ENCODE results near the gene FOXL2NB. TPM values are rescaled to one million over a fixed set of nuclear protein-coding genes. Genes with fewer than 3 reads are reported as not detected.

Gene FOXL2NB
- 0.07 and 0.13 TPM in 2 replicates for polyA plus RNA-seq (2011; rRNA removed)
- 0.43 TPM in 1 of 2 replicates, not detected in the other for polyA minus RNA-seq (2011; rRNA and poly(A)+ RNA removed)

DNA sequence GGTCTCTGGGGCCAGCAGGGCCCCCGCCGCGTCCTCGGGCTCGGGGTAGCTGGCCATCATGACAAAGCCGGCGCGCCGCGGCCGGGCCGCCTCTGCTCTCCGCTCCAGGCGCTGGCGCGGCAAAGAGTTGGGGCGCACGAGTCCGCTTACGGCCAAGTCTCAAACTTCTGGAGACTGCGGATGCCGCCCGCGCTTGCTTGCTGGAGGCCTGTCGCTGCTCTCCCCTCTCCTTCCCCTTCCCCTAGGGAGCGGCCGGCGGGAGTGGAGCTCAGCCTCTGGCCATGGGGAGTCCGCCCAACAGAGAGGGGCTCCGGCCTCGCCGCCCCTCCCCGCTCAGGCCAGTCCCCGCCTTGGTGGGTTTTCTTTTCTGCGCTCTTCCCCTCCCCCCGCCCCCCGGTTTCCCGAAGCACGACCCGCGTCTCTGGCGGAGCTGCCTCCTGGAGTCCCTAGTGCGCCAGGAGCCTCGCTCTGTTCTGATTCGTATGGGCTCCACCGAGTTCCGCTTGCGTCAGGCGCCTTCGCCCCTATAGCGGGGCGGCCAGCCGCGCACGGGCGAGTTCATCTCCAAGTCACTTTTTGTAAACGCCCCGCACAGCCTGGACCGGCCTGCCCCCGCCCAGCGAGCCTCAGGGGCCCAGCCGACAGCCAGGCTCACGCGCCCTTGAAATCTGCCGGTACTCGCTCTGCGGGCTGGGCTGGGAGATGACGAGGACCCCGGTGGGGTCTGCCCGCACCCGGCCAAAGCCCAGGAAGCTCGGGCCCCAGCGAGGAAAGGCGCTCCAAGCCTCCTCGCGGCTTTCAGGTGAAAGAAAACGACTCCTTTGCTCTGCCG is at the start of gene FOXL2NB, which contains the start of gene FOXL2:
Gene FOXL2NB, plus strand, starts transcription at position 555 of the 832 bp plus-strand sequence. Its CDS starts 148 bp downstream, at position 703.
Gene FOXL2, minus strand, starts transcription at position 475 of the 832 bp plus-strand sequence. Its CDS starts 415 bp downstream, at position 60.
- no peak for DNase-seq (ENCODE audit: low read depth)
- CTCF ChIA-PET: interaction anchor here (0.6 to 3.9 kb wide), 4 partner anchors 10 to 383 kb away, joined by 3 to 24 read pairs (median 6); no protein-coding TSS in a partner anchor
- Histone ChIP-seq H3K27me3 (ENCODE audit: control insufficient read depth, insufficient read depth, low read length) (peaks cover 72% of the 10 kb centered on the region), H3K4me3 (ENCODE audit: low read depth, low read length) (peak within 1 kb of the TSS; percentile 33), H3K36me3 (ENCODE audit: control insufficient read depth, insufficient read depth, low read length) (no peaks in the 10 kb centered on the region)
- TF ChIP-seq, protein P1, sequence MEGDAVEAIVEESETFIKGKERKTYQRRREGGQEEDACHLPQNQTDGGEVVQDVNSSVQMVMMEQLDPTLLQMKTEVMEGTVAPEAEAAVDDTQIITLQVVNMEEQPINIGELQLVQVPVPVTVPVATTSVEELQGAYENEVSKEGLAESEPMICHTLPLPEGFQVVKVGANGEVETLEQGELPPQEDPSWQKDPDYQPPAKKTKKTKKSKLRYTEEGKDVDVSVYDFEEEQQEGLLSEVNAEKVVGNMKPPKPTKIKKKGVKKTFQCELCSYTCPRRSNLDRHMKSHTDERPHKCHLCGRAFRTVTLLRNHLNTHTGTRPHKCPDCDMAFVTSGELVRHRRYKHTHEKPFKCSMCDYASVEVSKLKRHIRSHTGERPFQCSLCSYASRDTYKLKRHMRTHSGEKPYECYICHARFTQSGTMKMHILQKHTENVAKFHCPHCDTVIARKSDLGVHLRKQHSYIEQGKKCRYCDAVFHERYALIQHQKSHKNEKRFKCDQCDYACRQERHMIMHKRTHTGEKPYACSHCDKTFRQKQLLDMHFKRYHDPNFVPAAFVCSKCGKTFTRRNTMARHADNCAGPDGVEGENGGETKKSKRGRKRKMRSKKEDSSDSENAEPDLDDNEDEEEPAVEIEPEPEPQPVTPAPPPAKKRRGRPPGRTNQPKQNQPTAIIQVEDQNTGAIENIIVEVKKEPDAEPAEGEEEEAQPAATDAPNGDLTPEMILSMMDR (IDR thresholded peaks at IDR 0.05; ENCODE audit: insufficient read depth, low read depth, low read length): no peak
- POLR2A ChIA-PET: no interaction called here

DNA sequence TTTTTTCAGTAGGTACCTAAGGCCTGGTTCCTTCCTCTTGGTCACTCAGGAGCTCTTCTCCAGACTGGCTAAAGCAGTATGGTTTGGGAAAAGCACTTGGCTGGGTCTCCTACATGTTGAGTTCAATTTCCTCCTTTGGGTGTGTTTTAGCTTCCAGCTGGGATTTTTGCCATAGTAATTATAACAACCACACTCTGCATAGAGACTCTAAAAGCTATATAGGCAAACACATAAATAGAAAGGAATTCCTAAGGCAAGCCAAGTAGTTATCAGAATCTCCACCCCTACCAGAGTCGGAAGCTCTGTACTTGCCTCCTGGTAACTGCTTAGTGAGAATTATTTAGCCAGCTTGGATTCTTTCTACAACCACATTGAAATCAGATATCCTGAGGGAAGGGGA is 48.7 kb upstream of the FOXL2NB start:
- Histone ChIP-seq H3K36me3 (ENCODE audit: control insufficient read depth, insufficient read depth, low read length) (no peaks in the 10 kb centered on the region), H3K4me3 (ENCODE audit: low read depth, low read length) (no peak overlapping the region), H3K27me3 (ENCODE audit: control insufficient read depth, insufficient read depth, low read length) (peaks cover 3% of the 10 kb centered on the region; the same call in 1 of the 2 replicates)
- TF ChIP-seq, protein P1 (IDR thresholded peaks at IDR 0.05; ENCODE audit: insufficient read depth, low read depth, low read length): no peak
- peak; percentile 9 for DNase-seq (ENCODE audit: low read depth)
- POLR2A ChIA-PET: no interaction called here
- CTCF ChIA-PET: interaction anchor here (0.6 to 7.0 kb wide), 6 partner anchors 12 to 310 kb away, joined by 3 to 44 read pairs (median 3); partner anchors contain the start of gene CEP70

DNA sequence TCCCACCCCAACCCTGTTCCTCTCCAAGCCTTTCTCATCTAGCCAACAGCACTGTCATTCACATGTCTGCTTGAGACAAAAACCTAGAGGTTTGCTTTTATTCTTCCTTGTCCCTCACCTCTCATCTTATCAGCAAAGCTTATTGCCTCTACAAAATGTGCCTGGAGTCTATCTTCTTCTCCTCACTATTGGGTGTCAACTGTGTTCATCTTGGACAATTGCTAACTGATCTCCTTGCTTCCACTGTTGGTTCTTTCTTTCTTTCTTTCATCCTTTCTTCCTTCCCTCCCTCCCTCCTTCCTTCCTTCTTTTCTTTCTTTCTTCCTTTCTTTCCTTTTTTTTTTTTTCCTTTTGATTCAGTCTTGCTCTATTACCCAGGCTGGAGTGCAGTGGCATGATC is 48.3 kb upstream of the FOXL2NB start:
- ChIA-PET CTCF (interaction anchor here (0.6 to 7.0 kb wide), 5 partner anchors 12 to 310 kb away, joined by 3 to 44 read pairs (median 3); no protein-coding TSS in a partner anchor), POLR2A (no interaction called here)
- no peak for DNase-seq (ENCODE audit: low read depth)
- Histone ChIP-seq H3K36me3 (ENCODE audit: control insufficient read depth, insufficient read depth, low read length) (no peaks in the 10 kb centered on the region), H3K27me3 (ENCODE audit: control insufficient read depth, insufficient read depth, low read length) (peaks cover 3% of the 10 kb centered on the region; the same call in 1 of the 2 replicates), H3K4me3 (ENCODE audit: low read depth, low read length) (no peak overlapping the region)
- TF ChIP-seq, protein P1 (IDR thresholded peaks at IDR 0.05; ENCODE audit: insufficient read depth, low read depth, low read length): no peak

DNA sequence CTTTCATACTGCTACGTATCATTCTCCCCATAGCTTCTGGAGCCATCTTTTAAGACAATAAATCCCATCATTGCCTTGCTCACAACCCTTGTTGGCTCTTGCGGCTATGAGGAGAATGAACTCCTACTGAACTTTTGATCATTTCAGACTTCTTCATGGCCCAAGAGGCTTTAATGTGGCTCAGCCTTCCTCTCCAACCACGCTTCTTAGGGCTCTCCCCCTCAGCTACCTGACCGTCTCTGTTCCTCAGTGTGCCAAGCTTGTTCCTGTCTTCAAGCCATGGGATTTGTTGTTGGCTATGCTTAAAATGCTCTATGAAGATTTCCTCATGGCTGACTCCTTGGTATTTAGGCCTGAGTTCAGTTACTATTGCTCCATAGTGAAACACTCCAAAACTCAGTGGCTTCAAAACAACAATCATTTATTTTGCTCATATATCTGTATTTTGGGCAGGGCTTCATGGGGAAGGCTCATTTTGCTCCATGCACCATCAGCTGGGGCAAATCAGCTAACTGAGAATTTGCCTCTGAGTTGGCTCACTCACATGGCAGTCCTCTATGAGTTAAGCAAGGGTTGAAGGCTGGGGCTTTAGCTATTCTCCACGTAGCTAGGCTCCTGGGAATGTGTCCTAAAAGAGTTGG is 47.5 kb upstream of the FOXL2NB start:
- TF ChIP-seq, protein P1 (IDR thresholded peaks at IDR 0.05; ENCODE audit: insufficient read depth, low read depth, low read length): no peak
- POLR2A ChIA-PET: no interaction called here
- H3K27me3 ChIP-seq (ENCODE audit: control insufficient read depth, insufficient read depth, low read length): peaks cover 3% of the 10 kb centered on the region; the same call in 1 of the 2 replicates
- H3K36me3 ChIP-seq (ENCODE audit: control insufficient read depth, insufficient read depth, low read length): no peaks in the 10 kb centered on the region
- no peak overlapping the region for H3K4me3 ChIP-seq (ENCODE audit: low read depth, low read length)
- DNase-seq (ENCODE audit: low read depth): no peak
- CTCF ChIA-PET: interaction anchor here (0.9 to 7.0 kb wide), 3 partner anchors 10 to 24 kb away, joined by 3 to 44 read pairs (median 6); no protein-coding TSS in a partner anchor
